Calu3 (cell line): ENCODE data around the gene F7. TPM values are rescaled to one million over a fixed set of nuclear protein-coding genes. Genes with fewer than 3 reads are reported as not detected.

Source experiments
- BruUV-seq: library from RNA; stranded (reverse); fragments of 400-500 nt; replicated peaks from 2 replicates; lab custom pipeline; 2021; lab: Mats Ljungman, UMichigan
- CTCF ChIA-PET: fragments of 300-600 bp; sonication (Branson Sonifier 250); formaldehyde crosslinking; loops from one replicate; lab custom pipeline; 2022; ENCODE audit warnings: antibody characterized with exemption; lab: Charles Lee
- DNase-seq: peaks from one replicate; pipeline ENCODE4 v3.0.0; 2022
- H3K27ac Mint-ChIP-seq: one replicate; pipeline ENCODE4 v1.8.0; 2022; ENCODE audit warnings: mixed read lengths; ENCODE audit not compliant: unreplicated experiment
- H3K27me3 Mint-ChIP-seq: one replicate; pipeline ENCODE4 v1.8.0; 2022; ENCODE audit warnings: mixed read lengths; ENCODE audit not compliant: unreplicated experiment
- H3K36me3 Mint-ChIP-seq: one replicate; pipeline ENCODE4 v1.8.0; 2022; ENCODE audit warnings: mild to moderate bottlenecking, moderate library complexity, mixed read lengths; ENCODE audit not compliant: insufficient read depth, unreplicated experiment
- H3K4me1 Mint-ChIP-seq: one replicate; pipeline ENCODE4 v1.8.0; 2022; ENCODE audit warnings: mild to moderate bottlenecking, low read depth, mixed read lengths; ENCODE audit not compliant: unreplicated experiment
- H3K4me3 Mint-ChIP-seq: one replicate; pipeline ENCODE4 v1.8.0; 2022; ENCODE audit warnings: mild to moderate bottlenecking, low read depth, moderate library complexity, mixed read lengths; ENCODE audit not compliant: unreplicated experiment
- H3K9me3 Mint-ChIP-seq: one replicate; pipeline ENCODE4 v1.8.0; 2022; ENCODE audit warnings: low read depth, mixed read lengths; ENCODE audit not compliant: unreplicated experiment
- CTCF ChIP-seq: fragments of 200-600 bp; IDR thresholded peaks from one replicate; pipeline ENCODE4 v1.8.0; 2022; ENCODE audit warnings: antibody characterized with exemption; ENCODE audit not compliant: unreplicated experiment
- intact Hi-C: fragments of 100-400 bp; cut with micrococcal nuclease; formaldehyde crosslinking; loops from one replicate; pipeline ENCODE4 v1.10.0; 2022; ENCODE audit not compliant: unreplicated experiment
- total RNA-seq: library from RNA; stranded (reverse); gene quantifications from 2 replicates; pipeline ENCODE4 v1.2.3, GENCODE V29; 2022

Gene F7
- total RNA-seq, 1 experiment from 2014 or later, result not detected

GRCh38 chr13:113083402-113084061, 22.1 kb upstream of the F7 start:
- H3K27me3 Mint-ChIP-seq, result no peaks in the 10 kb centered on the region
- DNase-seq, result no peak
- CTCF ChIA-PET, result no interaction called here
- no peak overlapping the region for H3K4me3 Mint-ChIP-seq
- no peak for TF ChIP-seq CTCF
- no peaks in the 10 kb centered on the region for H3K9me3 Mint-ChIP-seq
- peaks cover 5% of the 10 kb centered on the region for H3K36me3 Mint-ChIP-seq
- intact Hi-C loops, result no loop called here
- no peak overlapping the region for H3K27ac Mint-ChIP-seq
- BruUV-seq, result no TSS peak
- no peaks in the 10 kb centered on the region for H3K4me1 Mint-ChIP-seq

- H3K4me3 Mint-ChIP-seq, result no peak overlapping the region
- TF ChIP-seq CTCF, result no peak
- intact Hi-C loops, result no loop called here
- H3K4me1 Mint-ChIP-seq, result no peaks in the 10 kb centered on the region
- H3K9me3 Mint-ChIP-seq, result no peaks in the 10 kb centered on the region
- no TSS peak for BruUV-seq
- no peak for DNase-seq
- H3K27ac Mint-ChIP-seq, result no peak overlapping the region
- H3K27me3 Mint-ChIP-seq, result no peaks in the 10 kb centered on the region
- peaks cover 5% of the 10 kb centered on the region for H3K36me3 Mint-ChIP-seq
- CTCF ChIA-PET, result no interaction called here
Measured at GRCh38 chr13:113084094-113084942, 21.3 kb upstream of the F7 start.

- H3K4me3 Mint-ChIP-seq, result no peak overlapping the region
- no peak overlapping the region for H3K27ac Mint-ChIP-seq
- CTCF ChIA-PET, result no interaction called here
- no peak for TF ChIP-seq CTCF
- H3K9me3 Mint-ChIP-seq, result no peaks in the 10 kb centered on the region
- no peak for DNase-seq
- H3K27me3 Mint-ChIP-seq, result no peaks in the 10 kb centered on the region
- no peaks in the 10 kb centered on the region for H3K4me1 Mint-ChIP-seq
- no TSS peak for BruUV-seq
- peaks cover 5% of the 10 kb centered on the region for H3K36me3 Mint-ChIP-seq
- intact Hi-C loops, result no loop called here
Measured at GRCh38 chr13:113084943-113085540, 20.5 kb upstream of the F7 start.

- peaks cover 4% of the 10 kb centered on the region for H3K36me3 Mint-ChIP-seq
- DNase-seq, result no peak
- no peaks in the 10 kb centered on the region for H3K27me3 Mint-ChIP-seq
- no peaks in the 10 kb centered on the region for H3K9me3 Mint-ChIP-seq
- intact Hi-C loops, result no loop called here
- H3K27ac Mint-ChIP-seq, result no peak overlapping the region
- no TSS peak for BruUV-seq
- no peaks in the 10 kb centered on the region for H3K4me1 Mint-ChIP-seq
- CTCF ChIA-PET, result no interaction called here
- no peak for TF ChIP-seq CTCF
- no peak overlapping the region for H3K4me3 Mint-ChIP-seq
Measured at GRCh38 chr13:113086031-113086750, 19.4 kb upstream of the F7 start.
